Osteocyte (in vitro differentiated cells): ENCODE data around the gene DIAPH1. TPM values are rescaled to one million over a fixed set of nuclear protein-coding genes. Genes with fewer than 3 reads are reported as not detected.
A peak's percentile ranks its signal among the peaks of the same experiment; 100 is the strongest.

Source experiments
- DNase-seq: peaks from one replicate; pipeline ENCODE4 v3.0.0; 2021; ENCODE audit warnings: mixed read lengths; ENCODE audit not compliant: unreplicated experiment; ENCODE audit errors: extremely low spot score
- H3K27ac Mint-ChIP-seq: one replicate; pipeline ENCODE4 v1.8.0; 2021; ENCODE audit warnings: mild to moderate bottlenecking, mixed read lengths; ENCODE audit not compliant: unreplicated experiment
- H3K27me3 Mint-ChIP-seq: one replicate; pipeline ENCODE4 v1.8.0; 2021; ENCODE audit warnings: mixed read lengths; ENCODE audit not compliant: unreplicated experiment
- H3K36me3 Mint-ChIP-seq: one replicate; pipeline ENCODE4 v1.8.0; 2021; ENCODE audit warnings: mixed read lengths; ENCODE audit not compliant: unreplicated experiment
- H3K4me1 Mint-ChIP-seq: one replicate; pipeline ENCODE4 v1.8.0; 2021; ENCODE audit warnings: mixed read lengths; ENCODE audit not compliant: unreplicated experiment
- H3K4me3 Mint-ChIP-seq: one replicate; pipeline ENCODE4 v1.8.0; 2021; ENCODE audit warnings: mild to moderate bottlenecking, moderate library complexity, mixed read lengths; ENCODE audit not compliant: unreplicated experiment
- H3K9me3 Mint-ChIP-seq: one replicate; pipeline ENCODE4 v1.8.0; 2021; ENCODE audit warnings: mixed read lengths; ENCODE audit not compliant: unreplicated experiment
- long read RNA-seq: library from polyadenylated mRNA; unstranded; transcript quantifications from one replicate; pipeline ENCODE4 v2.0.0, GENCODE V29; 2021
- total RNA-seq: library from RNA; stranded (reverse); gene quantifications from 2 replicates; pipeline ENCODE4 v1.2.1, GENCODE V29; 2021
- TF ChIP-seq, protein P1 (sequence below): fragments of 200-600 bp; sonication (generic); IDR thresholded peaks from 2 replicates; pipeline ENCODE4 v1.5.0; 2021; ENCODE audit warnings: antibody characterized with exemption, mild to moderate bottlenecking, moderate library complexity

Gene DIAPH1
- total RNA-seq: 50.9 and 52.1 TPM in 2 replicates
- long read RNA-seq, partial matches to known transcripts: 21 of 29 reads
- long read RNA-seq, other reads (novel, unspliced or antisense): 5 of 29 reads

DNA sequence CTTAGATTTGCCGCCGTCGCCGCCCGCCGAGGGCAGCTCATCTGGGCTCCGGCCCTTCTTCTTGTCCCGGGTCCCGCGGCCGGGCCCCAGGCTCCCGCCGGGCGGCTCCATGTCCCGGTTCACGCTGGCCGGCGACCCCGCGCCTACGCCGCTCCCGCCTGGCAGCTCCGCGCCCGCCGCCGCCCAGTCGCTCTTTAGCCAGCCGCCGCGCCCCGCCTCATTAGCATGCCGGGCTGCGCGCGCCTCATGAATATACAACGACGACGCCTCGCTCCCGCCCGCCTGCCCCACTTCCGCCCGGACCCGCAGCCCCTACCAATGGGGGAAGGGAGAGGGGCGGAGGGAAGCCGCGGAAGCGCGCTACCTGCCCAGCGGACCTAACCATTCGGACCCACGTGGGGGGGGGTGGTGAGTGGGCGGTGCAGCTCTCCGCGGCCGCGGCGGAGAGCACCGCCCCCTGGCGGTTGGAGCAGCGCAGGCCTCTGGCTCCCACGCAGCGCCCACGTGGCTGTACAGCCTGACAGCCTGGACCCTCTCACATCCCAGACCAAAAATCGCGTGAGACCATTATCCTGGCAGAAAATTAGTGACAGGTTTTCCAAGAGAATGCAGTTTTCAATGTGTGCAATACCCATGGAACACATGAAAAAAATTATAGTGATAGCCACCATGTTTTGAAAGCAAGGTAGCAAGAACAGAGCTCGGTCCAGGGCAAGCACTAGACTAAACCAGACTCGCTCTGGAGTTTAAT lies at the start of gene DIAPH1:
DIAPH1 (minus strand) TSS at position 197 of the 751 bp plus-strand sequence; CDS start at position 111, 86 bp downstream.
- Mint-ChIP-seq H3K4me3 (peak within 1 kb of the TSS; percentile 95), H3K36me3 (peaks cover 22% of the 10 kb centered on the region), H3K9me3 (no peaks in the 10 kb centered on the region), H3K4me1 (peaks cover 35% of the 10 kb centered on the region), H3K27me3 (no peaks in the 10 kb centered on the region), H3K27ac (peak within 1 kb of the TSS; percentile 92)
- TF ChIP-seq, protein P1, sequence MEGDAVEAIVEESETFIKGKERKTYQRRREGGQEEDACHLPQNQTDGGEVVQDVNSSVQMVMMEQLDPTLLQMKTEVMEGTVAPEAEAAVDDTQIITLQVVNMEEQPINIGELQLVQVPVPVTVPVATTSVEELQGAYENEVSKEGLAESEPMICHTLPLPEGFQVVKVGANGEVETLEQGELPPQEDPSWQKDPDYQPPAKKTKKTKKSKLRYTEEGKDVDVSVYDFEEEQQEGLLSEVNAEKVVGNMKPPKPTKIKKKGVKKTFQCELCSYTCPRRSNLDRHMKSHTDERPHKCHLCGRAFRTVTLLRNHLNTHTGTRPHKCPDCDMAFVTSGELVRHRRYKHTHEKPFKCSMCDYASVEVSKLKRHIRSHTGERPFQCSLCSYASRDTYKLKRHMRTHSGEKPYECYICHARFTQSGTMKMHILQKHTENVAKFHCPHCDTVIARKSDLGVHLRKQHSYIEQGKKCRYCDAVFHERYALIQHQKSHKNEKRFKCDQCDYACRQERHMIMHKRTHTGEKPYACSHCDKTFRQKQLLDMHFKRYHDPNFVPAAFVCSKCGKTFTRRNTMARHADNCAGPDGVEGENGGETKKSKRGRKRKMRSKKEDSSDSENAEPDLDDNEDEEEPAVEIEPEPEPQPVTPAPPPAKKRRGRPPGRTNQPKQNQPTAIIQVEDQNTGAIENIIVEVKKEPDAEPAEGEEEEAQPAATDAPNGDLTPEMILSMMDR: peak; percentile 98
- DNase-seq: peak; percentile 99

DNA sequence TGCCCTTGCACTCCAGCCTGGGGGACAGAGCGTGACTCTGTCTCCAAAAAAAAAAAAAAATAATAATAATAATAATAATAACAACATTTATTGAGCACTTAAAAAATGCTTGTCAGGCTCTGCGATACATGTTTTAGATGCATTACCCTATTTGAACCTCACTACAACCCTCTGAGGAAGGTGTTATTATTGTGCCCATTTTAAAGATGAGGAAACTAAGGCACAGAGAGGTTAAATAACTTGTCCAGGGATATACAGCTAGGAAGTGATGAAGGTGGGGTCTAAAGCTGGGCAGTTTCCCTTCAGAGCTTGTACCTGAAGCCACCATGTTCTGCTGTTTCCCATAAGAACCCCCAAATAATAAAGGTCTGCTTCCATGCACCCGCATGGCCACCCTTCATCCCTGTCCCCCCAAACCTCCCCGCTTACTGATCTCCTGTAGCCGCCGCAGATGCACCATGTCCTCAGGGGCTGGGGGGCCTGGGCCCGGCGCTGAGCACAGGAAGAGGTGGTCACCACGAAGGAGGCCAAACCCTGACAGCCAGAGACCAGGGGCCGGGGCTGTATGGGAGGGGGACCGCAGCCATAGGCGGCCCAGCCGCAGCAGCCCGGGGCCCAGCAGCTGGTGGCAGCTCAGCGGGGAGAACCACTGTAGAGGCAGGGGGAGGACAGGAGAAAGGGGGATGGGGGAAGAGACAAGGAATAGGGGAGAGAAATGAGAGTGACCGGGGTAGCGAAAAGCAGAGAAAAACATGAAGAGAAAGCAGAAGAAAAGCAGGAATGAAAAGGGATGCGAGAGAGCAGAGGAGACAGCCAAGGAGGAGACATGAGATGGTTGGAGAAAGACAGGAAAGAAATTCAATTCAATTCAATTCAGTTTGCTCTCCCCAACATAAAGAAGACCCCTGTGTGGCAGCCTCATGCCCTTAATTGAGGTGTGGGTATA lies 47.5 kb upstream of the DIAPH1 start:
- no peak for DNase-seq
- no peak overlapping the region for H3K27ac Mint-ChIP-seq

DNA sequence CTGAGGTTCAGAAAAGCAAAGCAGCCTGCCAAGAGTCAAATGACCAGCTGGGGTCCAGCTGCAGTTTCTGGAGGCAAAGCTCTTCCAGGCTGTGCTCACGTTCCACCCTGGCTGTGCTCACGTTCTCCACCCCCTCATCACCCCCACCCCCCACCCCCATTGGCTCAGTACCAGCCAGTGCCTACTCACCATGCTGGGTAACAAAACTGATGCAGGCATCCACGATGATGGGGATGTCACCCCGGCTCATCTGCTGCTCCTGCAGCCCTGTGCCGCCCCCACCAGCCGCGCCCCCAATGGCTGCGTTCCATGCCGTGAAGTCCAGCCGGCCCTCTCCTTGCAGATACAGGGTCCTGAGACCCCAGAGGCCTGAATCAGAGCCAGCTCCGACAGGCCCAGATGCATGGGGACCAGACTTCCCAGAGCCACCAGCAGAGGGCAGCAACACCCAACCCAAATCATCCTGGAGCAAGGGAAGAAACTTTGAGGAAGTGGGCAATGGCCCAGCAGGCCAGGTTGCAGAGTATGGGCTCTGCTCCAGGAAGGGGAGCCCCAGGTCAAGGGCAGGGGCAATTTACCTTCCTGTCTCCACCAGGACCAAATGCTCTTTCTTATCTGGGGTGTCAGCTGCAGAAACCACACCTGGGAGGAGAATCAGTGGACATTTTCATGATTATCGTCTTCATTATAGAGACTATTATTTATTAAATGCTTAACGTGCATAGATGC lies 46.1 kb upstream of the DIAPH1 start:
- H3K27me3 Mint-ChIP-seq: no peaks in the 10 kb centered on the region
- no peaks in the 10 kb centered on the region for H3K36me3 Mint-ChIP-seq
- H3K9me3 Mint-ChIP-seq: no peaks in the 10 kb centered on the region
- TF ChIP-seq, protein P1: peak; percentile 91
- no peak overlapping the region for H3K4me3 Mint-ChIP-seq
- DNase-seq: peak; percentile 91
- no peak overlapping the region for H3K27ac Mint-ChIP-seq
- H3K4me1 Mint-ChIP-seq: no peaks in the 10 kb centered on the region

More for the DNA sequence above, 47.5 kb upstream of the DIAPH1 start:
- TF ChIP-seq, protein P1: no peak
- H3K27me3 Mint-ChIP-seq: no peaks in the 10 kb centered on the region
- no peaks in the 10 kb centered on the region for H3K4me1 Mint-ChIP-seq
- H3K4me3 Mint-ChIP-seq: no peak overlapping the region
- H3K36me3 Mint-ChIP-seq: no peaks in the 10 kb centered on the region
- H3K9me3 Mint-ChIP-seq: no peaks in the 10 kb centered on the region

DNA sequence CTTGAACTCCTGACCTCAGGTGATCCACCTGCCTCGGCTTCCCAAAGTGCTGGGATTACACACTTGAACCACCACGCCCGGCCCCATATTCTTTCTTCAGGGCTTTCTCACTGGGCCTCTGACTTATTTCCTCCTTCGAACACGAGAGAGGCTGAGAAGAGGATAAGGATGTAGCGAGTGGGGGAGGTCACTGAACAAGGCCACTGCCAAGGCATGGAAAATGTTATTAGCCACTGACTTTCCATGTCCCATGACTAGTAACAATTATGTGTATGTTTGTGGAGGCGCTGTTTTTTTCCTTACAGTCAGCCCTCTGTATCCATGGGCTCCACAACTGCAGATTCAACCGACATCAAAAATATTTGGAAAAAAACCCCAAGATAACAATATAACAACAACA lies 44.7 kb upstream of the DIAPH1 start:
- Mint-ChIP-seq H3K36me3 (no peaks in the 10 kb centered on the region), H3K27ac (no peak overlapping the region), H3K27me3 (no peaks in the 10 kb centered on the region), H3K4me3 (no peak overlapping the region), H3K9me3 (no peaks in the 10 kb centered on the region), H3K4me1 (no peaks in the 10 kb centered on the region)
- DNase-seq: no peak
- TF ChIP-seq, protein P1: no peak
